Measurements from ENCODE around the gene ITGA11.

Gene ITGA11

GRCh38 chr15:68431792-68432401, at the start of gene ITGA11:
TSS of gene ITGA11 (minus strand) at chr15:68432163. CDS start at chr15:68432066, 97 bp downstream.
- no peak for DNase-seq (ENCODE audit: low spot score)

- no peak for DNase-seq (ENCODE audit: low spot score)
These were observed 49.4 kb upstream of the ITGA11 start for GRCh38 chr15:68481321-68481720.

GRCh38 chr15:68480296-68480695, 48.3 kb upstream of the ITGA11 start:
- no peak for DNase-seq (ENCODE audit: low spot score)

DNA sequence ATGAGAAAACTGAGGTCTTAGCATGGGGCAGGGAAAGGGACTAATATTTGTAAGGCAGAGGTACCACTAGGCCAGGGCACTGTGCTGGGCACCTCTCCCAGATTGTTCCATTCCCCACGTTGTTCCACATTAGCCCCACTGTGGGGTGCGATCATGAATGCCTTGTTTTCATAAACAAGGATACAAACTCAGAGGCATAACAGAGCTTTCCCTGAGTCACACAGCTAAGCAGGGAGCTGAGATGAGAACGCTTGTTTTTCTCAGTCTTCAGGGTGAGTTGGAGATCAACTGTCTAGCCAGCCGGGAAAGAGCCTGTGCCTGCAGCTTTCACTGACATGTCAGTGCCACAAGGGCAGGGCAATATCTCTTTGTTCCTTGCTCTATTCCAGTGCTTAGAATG, 47.9 kb upstream of the ITGA11 start:
- no peak for DNase-seq (ENCODE audit: low spot score)

GRCh38 chr15:68479406-68479805, 47.4 kb upstream of the ITGA11 start:
- no peak for DNase-seq (ENCODE audit: low spot score)

GRCh38 chr15:68478853-68479252, 46.9 kb upstream of the ITGA11 start:
- DNase-seq (ENCODE audit: low spot score): no peak

DNA sequence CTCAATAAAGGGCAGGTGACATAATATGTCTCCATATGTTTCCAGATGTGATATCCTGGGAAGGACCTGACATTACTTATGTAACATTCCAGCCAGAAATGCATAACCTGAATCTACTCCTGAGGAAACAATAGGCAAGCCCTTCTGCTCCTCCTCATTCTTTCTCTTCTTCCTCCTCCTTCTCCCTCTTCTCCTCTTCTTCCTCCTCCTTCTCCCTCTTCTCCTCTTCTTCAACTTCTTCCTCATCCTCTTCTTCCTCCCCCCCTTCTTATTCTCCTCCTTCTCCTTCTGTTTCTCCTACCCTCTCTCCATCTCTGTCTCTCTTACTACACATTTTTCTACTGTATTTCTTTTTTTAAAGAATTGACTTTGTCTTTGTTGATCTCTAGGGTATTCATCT, 43.5 kb upstream of the ITGA11 start:
- DNase-seq (ENCODE audit: low spot score): no peak

DNA sequence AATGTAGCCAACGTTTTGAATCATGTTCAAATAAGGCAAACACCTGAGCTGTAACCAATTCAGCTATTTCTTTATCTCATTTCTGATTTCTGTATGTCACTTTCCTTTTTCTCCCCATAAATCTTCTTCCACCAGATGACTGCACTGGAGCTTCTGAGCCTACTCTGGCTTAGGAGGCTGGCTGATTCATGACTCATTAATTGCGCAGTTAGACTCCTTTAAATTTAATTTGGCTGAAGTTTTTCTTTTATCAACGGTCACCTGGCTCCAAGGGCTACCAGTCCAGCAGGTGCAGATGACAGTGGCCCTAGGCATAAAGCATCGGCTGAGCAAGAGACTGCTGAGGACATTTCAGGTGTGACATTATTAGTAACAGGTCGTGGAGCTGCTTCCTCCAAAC, 39.6 kb upstream of the ITGA11 start:
- no peak for DNase-seq (ENCODE audit: low spot score)

GRCh38 chr15:68470976-68471375, 39.0 kb upstream of the ITGA11 start:
- DNase-seq (ENCODE audit: low spot score): no peak

DNA sequence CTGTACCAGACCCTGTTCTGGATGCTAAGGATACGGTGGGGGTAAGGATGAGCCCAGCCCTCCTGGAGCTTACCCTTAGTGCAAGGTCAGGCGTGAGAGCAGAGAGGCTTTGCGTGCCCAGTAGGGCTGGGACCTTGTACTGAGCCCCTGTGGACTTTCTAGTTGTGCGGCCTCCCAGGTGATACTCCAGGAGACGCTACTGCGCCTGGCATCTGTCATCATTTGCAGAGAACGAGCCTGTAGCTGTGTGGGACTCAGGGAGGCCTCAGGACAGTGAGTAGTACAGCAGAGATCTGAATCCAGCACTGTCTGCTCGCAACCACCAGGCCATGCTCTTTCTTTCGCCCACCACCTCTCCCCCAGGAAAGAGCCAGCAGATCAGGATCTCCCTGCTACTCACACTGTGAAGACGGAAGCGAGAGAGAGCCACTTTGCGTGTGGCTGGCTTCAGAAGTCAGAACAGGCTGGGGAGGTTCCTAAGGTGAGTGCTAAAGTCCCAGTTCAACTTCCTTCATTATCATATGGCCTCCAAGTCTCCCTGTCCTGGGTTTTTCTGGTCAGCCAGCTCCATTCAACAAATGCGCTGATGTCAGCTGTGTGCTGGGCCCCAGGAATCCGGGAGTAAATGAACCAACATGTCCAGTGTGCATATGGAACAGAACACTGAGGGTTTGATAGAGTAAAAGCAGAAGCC, 38.2 kb upstream of the ITGA11 start:
- DNase-seq (ENCODE audit: low spot score): no peak

DNA sequence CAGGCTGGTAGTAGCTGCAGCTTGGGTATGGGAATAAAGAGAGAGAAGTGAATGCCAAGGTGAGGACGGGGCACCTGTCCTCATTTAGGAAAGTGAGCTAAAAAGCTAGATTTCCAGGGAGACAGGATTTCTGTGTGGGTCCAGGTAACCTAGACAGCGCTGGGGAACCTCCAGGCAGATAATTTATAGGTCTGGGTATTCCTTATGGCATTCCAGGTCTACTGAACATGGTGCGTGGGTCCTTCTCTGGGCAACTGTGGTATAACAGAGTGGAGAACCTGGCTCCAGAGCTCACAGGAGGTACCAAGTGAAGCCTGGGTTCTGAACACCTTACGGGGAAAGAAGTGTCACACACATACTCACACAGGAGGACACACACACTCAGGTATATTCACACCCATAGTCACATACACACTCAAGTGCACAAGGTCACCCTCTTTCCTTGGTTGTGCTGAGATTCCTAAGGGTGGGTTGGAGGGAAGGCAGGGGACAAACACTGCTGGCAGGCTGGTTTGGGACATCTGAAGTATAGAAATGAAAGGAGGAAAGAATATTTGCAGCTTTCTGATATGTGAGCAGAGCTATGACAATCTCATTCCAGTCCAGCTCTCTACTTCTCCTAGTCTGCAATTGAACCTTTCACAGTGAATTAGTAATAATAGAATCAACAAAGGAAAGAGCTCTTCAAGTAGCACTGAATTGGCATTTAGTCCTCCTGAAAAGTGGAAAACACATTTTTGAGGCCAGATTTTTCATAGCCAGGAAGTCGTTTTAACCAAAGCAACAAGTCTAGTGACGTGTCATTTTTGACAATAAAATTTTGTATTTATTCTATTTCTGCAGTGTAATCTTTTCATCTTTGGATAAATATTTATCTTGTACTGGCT, 37.4 kb upstream of the ITGA11 start:
- DNase-seq (ENCODE audit: low spot score): no peak

DNA sequence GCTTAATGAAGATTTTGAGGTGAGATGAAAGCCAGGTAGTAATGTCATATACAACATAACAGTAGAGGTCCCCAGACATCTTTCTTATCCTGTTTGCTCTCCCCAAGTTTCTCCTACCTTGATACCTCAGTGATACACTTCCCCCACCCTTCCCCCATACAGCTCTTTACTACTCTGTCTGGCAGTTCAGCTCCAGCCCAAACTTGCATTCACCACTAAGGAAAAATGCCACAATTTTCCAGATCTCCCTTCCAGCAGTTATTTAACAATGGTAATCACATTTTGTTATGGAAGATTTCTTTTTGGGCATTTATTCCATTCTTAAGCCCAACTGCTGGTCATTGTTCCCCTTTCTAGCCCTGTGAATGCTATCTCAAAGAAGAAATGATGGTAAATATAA, 34.9 kb upstream of the ITGA11 start:
- DNase-seq (ENCODE audit: low spot score): no peak

GRCh38 chr15:68465861-68466560, 34.0 kb upstream of the ITGA11 start:
- no peak for DNase-seq (ENCODE audit: low spot score)

- no peak for DNase-seq (ENCODE audit: low spot score)
These were observed 32.6 kb upstream of the ITGA11 start for GRCh38 chr15:68464448-68465090.

DNA sequence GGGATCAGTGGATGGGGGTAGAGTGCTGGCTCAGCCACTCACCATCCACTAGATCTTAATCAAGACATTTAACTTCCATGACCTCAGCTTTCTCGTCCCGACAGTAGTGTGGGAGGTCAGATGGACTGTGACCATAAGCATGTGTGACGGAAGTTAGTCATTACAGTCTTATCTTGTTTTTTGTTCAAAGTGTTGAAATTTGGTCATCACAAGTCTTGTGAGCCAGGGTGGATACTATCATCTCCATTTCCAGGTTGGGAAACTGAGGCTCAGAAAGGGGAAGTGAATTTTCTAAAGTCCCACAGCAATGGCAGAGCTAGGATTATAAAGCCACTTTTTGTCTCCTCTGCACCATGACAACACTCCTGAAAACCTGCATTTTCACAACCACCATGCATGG, 32.0 kb upstream of the ITGA11 start:
- no peak for DNase-seq (ENCODE audit: low spot score)

DNA sequence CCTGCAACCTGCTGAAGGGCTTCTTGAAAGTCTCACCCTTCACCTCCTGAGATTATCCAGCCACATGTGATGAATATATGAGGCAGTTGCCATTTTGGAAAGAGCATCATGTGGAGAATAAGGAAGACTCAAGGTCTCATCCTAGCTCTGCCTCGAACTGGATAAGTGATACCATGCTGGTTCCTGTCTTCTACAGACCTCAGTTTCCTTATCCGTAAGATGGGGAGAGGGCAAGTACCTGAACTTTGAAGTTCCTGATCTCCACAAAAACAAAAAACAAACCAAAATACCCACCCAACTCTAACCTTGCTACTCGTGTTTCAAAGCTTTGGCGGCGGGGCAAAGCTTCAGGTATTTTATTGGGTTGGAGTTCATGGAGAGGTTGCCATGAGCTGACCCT, 31.5 kb upstream of the ITGA11 start:
- DNase-seq (ENCODE audit: low spot score): no peak

- no peak for DNase-seq (ENCODE audit: low spot score)
These were observed 28.2 kb upstream of the ITGA11 start for GRCh38 chr15:68460166-68460565.

DNA sequence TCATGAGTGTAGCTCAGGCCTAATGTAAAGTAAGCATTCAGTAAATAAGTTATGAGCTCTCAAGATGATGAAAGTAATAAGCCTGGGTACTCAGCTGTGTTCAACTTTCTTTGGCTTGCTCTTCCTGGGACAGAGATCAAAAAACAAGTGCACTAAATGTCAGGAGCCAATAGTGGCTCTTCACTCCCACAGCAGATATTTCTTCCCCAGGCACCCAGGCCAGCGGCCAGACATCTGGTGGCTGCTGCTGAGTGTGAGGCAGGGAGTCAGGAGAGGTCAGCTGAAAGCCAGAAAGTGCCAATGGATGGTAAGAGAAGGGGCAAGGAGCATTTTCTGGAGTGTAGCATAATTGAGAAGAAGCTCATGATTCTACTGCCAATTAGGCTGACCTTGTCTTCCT, 18.2 kb upstream of the ITGA11 start:
- DNase-seq (ENCODE audit: low spot score): no peak

GRCh38 chr15:68449389-68449788, 17.4 kb upstream of the ITGA11 start:
- DNase-seq (ENCODE audit: low spot score): no peak

- DNase-seq (ENCODE audit: low spot score): no peak
These were observed 16.2 kb upstream of the ITGA11 start for GRCh38 chr15:68447976-68448755.

DNA sequence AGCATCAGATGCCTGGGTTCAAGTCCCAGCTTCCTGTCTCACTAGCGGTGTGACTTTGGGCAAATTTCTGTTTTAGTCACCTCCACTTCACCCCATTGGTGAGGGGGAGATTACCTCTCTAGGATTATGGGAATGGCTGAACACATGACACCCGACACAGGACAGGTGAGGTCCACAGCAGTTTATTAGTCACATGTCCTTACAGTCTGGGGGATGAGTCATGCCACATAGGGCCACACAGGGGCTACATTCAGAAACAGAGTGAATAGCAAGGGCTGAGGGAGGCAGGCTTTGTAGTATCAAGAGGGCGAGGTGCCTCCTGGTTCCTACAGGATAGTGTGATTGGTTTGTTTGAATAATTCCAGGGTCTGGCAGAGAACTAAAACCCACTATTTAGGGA, 15.2 kb upstream of the ITGA11 start:
- DNase-seq (ENCODE audit: low spot score): no peak
